Esophagus muscularis mucosa (tissue), 4 donors: ENCODE data around the gene MPZL1.

ENCODE experiments used
- CTCF ChIP-seq, 3 experiments: fragments of 200-600 bp in 2 of 3; fragments of 450-650 bp in 1 of 3; sonication (generic) in 2 of 3; IDR thresholded peaks; one replicate each; pipeline ENCODE4 v1.5.1; 2017 to 2019; ENCODE audit warnings: antibody characterized with exemption in 3 of 3, mild to moderate bottlenecking in 2 of 3, moderate library complexity in 1 of 3
- EP300 ChIP-seq: sonication (generic); formaldehyde crosslinking; IDR thresholded peaks from one replicate; pipeline ENCODE4 v1.6.1; 2017; ENCODE audit warnings: antibody characterized with exemption
- POLR2A ChIP-seq: fragments of 450-650 bp; IDR thresholded peaks from one replicate; pipeline ENCODE4 v1.6.1; 2017; ENCODE audit warnings: antibody characterized with exemption, moderate library complexity, mild to moderate bottlenecking, low read depth
- POLR2AphosphoS5 ChIP-seq, 2 donors: sonication (generic); formaldehyde crosslinking; IDR thresholded peaks; one replicate each; pipeline ENCODE4 v1.6.1; 2017; ENCODE audit warnings: antibody characterized with exemption in 2 of 2

- TF ChIP-seq POLR2AphosphoS5 (IDR thresholded peaks at IDR 0.05) (no peak), POLR2A (no peak), CTCF (IDR thresholded peaks at IDR 0.05) (no peak), EP300 (no peak)
These were observed 26.6 kb upstream of the MPZL1 start for GRCh38 chr1:167695147-167695546.
